ACHN (cell line): ENCODE results near the gene ZFYVE28.
A peak's percentile ranks its signal among the peaks of the same experiment; 100 is the strongest.
"Not testable (repeated sequence)": the region's sequence is repeated elsewhere in the genome, so short reads cannot be mapped to it uniquely, and the experiment has no call there.

ENCODE experiments used
- DNase-seq: peaks from one replicate; pipeline ENCODE4 v3.0.0-alpha.2; 2015
- in situ Hi-C: cut with HindIII; loops from 2 replicates; pipeline ENCODE4 v1.10.0; 2017; ENCODE audit warnings: low sequenced_read_pairs, low pct_ligation_motif_present, low pct_unique_long_range_greater_than_20kb

Gene ZFYVE28

DNA sequence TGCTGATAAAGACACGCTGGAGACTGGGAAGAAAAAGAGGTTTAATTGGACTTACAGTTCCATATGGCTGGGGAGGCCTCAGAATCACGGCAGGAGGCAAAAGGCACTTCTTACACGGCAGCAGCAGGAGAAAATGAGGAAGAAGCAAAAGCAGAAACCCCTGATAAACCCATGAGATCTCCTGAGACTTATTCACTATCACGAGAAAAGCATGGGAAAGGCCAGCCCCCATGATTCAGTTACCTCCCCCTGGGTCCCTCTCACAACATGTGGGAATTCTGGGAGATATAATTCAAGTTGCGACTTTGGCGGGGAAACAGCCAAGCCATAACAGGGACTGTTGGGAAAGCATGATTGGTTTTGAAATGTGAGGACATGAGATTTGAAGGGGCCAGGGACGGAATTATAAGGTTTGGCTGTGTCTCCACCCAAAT lies 35.7 kb downstream of the ZFYVE28 start:
- in situ Hi-C loops, DNase-seq: not testable (repeated sequence)

DNA sequence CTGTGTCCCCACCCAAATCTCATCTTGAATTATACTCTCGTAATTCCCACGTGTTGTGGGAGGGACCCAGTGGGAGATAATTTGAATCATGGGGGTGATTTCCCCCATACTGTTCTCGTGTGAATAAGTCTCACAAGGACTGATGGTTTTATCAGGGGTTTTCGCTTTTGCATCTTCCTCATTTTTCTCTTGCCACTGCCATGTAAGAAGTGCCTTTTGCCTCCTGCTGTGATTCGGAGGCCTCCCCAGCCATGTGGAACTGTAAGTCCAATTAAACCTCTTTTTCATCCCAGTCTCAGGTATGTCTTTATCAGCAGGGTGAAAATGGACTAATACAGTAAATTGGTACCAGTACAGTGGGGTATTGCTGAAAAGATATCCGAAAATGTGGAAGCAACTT lies 37.9 kb downstream of the ZFYVE28 start:
- DNase-seq, in situ Hi-C loops: not testable (repeated sequence)

DNA sequence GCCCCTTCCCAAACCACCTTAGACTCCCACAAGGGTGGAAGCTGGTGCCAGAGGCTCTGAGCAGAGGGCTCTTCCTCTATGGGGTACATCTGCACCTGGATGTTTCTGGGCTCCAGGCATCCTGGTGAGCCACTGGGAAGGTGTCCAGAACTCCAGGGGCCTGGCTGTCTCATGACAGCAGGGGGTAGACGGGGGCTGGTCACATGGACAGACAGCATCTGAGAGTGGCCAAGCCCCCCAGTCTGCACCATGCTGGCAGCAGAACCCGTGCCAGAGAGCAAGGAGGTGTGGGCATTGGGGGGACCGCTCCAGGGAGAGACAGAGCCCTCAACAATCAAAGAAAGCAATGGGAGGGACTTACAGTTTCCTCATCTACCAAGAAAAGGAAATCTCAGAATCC lies 39.5 kb downstream of the ZFYVE28 start:
- no peak for DNase-seq

DNA sequence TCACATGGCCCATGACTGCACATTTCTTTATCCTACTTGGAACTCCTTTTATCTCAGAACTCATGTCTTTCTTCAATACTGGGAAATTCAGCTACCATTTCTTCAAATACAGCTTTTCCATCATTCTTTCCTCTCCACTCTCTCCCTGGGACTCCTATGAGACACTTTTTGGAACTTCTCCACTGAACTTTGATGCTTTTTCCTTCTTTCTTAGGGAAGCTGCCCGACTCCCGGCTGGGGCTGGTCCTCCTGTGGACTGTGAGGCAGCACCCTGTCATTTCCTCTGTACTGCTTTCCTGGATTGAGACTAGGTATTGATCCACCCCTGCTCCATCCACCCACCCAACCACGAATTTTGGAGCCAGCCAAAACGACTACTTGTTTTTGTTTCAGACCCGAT lies 40.0 kb downstream of the ZFYVE28 start:
- DNase-seq, result no peak
- in situ Hi-C loops, result no loop called here

More for the DNA sequence above, 39.5 kb downstream of the ZFYVE28 start:
- in situ Hi-C loops, result no loop called here

DNA sequence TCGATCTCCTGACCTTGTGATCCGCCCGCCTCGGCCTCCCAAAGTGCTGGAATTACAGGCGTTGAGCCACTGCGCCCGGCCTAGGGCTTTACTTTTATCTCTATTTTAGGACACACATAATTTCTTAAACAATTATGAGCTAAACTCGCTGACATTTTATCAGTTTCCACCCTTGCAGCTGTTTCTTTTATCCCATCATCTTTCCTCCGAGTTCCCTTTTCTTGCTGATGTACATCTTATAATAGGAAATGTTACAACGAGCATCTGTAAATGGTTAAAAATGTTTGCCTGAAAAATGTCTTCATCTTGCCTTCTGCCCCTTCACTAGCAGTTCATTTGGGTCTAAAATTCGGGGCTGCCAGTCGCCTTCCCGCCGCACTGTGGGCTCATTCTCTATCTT lies 41.2 kb downstream of the ZFYVE28 start:
- in situ Hi-C loops, result no loop called here
- no peak for DNase-seq

DNA sequence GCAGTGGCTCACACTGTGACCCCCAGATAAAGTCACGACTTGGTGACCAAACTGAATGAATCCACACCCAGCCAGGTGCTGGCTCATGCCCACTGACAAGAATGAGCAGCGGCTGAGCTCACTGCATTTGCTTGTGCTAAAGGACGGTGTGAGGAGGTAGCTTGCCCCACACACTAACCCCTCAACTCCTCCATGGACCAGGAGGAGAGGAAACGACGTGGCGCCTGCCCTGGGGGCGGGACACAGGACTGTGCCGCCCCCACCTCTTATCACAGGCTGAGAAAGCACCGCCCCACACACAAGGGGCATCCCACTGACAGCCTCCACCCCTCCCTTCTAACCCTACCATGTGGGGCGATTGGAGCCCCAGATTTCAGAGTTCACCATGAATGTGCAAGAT lies 43.0 kb downstream of the ZFYVE28 start:
- no peak for DNase-seq
- in situ Hi-C loops, result no loop called here

DNA sequence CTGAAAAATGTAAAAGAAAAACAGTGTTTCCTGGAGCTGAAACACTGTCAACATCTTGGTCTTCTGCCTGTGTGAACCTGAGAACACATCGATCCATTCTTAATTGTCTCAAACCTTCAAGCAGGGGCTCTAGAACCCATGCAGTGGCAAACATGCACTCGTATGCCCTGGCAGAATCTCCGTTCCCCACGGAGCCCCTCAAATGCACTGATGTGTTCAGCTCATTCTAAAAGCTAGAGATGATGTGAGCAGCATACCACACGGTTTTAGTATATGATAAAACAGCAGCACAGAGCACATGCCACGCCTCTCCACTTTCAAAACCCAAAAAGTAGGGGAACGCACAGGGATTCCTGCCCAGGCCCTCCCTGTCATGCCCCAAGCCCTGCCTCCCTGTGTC lies 44.9 kb downstream of the ZFYVE28 start:
- no peak for DNase-seq
- in situ Hi-C loops, result no loop called here

DNA sequence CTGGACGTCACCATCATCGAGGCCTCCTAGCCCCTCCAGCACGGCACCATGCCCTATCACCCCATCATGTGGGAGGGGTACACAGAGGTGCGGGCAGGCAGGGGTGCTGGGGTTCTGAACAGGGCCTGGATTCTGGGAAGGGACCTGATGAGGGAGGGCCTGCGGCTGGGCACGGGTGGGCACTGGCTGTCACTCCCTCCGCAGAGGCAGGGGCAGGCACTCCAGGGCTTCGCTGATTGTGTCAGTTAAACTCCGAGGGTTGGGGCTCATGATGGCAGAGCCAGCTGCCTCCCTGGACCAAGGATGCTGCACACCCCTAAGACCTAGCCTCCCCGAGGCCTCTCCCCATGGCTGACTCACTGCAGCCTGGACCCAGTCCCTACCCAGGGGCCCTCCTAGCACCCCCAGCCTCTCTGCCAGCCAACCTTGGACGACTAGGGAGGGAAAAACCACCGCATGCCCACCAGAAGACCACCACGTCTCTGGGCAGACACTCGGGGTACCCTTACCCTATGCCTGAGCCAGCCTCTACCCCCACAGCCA lies 45.9 kb downstream of the ZFYVE28 start:
- in situ Hi-C loops, result no loop called here
- DNase-seq, result no peak

DNA sequence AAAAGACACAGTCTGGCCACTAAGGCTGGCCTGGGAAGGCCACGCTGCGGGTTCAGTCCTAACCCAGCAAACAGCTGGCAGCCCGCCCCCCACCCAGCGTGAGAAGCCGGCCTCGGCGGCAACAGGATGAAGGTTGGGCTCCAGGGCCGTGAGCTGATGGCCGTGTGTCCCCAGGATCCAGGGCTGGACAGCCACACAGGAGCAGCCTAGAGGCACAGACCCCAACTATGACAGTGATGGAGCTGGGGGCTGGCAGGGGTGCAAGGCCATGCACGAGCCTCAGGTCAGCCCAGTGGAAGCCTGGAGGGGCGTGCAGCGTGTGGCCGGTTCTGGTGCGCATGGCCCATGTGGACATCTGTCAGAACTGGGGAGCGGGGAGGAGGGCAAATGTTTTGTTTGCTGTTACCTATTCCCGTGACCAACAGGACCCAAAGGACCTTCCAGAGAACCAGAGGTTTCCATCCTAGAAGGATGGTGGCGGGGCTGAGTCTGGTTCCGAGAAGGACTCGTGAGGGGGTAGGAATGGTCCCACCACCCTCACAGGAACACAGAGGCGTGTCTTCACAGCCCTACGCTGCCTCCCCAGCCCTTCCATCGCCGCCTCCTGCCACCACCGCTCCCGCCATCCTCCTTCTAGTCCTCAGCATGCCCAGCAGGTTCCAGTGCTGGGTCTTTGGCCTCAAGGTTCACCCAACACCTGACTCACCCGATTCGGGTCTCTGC lies 46.5 kb downstream of the ZFYVE28 start:
- DNase-seq, result no peak
- in situ Hi-C loops, result no loop called here

DNA sequence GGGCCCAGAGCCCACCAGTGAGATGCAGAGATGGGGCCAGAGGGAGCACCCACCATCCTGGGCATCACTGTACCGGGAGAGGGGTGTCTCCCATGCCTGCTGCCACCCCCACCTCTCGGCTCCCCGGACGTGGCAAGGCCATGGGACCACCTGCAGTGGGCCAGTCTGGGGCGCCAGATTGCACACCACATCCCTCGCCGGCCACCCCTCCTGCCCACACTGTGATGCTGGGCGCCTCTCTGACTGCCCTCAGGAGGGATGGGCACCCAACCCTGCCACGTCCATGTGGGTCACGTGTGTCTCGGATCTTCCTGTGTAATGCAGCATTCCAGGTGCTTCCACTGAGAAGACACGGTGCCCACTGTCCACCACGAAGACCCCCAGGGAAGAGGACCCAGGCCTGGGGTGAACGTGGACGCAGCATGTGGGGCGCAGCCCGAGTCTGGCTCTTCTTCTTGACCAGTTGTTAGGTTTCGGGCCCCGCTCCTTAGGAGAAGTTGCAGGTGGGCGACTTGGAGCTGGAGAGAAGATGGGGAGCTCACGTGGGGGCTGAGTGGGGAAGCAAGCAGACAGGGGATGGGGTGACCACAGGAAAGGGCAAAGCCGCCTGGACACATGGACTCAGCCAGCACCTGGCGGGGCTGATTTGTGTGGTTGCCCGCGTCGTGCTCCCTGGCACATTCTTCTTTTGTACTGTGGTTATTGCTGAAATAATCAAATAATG lies 47.7 kb downstream of the ZFYVE28 start:
- no peak for DNase-seq
- in situ Hi-C loops, result no loop called here

DNA sequence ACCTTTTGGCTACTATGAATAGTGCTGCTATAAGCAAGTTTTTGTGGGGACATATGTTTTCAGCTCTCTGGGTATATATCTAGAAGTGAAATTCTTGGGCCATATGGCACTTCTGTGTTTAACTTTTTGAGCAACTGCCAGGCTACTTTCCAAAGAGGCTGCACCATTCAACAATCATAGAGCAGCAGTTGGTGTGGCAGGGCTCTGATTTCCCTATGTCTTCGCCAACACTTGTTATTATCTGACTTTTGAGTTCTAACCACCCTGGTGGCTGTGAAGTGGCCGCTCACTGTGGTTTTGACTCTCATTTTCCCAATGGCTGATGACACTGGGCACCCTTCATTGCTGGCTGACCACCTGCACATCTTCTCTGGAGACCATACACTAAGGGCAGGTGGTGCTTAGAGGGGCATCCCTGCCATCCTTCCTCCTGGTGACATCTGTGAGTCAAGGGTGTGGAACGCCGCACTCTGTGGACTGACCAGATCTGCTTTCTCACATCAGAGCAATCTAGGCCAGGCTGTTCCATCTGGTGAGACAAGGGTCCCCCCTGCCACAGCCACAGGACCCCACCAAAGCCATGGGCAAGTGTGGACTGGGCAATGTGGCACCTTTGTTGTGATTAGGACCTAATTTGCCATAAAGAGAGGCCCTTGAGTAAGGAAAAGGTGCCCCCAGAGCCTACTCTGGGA lies 49.6 kb downstream of the ZFYVE28 start:
- DNase-seq, result no peak
- in situ Hi-C loops, result no loop called here

DNA sequence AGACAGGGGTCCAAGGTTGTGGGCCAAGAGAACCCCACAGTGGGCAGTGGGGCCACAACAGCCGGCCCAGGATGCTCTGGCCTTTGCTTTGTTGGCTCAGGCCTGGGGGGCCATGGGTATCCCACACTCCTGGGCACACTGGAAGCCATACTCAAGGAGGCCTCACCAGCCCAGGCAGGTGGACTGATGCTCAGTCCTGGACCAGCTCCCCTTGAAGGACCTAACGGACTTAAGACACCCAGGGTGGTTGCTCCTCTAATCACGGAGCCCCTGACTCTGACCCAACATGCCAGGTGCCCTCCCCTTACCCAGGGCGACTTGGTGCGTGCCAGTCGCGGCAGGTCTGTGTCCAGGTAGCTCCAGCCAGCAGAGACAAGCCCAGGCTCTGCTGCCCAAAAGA lies 50.8 kb downstream of the ZFYVE28 start:
- in situ Hi-C loops, result no loop called here
- DNase-seq, result no peak

DNA sequence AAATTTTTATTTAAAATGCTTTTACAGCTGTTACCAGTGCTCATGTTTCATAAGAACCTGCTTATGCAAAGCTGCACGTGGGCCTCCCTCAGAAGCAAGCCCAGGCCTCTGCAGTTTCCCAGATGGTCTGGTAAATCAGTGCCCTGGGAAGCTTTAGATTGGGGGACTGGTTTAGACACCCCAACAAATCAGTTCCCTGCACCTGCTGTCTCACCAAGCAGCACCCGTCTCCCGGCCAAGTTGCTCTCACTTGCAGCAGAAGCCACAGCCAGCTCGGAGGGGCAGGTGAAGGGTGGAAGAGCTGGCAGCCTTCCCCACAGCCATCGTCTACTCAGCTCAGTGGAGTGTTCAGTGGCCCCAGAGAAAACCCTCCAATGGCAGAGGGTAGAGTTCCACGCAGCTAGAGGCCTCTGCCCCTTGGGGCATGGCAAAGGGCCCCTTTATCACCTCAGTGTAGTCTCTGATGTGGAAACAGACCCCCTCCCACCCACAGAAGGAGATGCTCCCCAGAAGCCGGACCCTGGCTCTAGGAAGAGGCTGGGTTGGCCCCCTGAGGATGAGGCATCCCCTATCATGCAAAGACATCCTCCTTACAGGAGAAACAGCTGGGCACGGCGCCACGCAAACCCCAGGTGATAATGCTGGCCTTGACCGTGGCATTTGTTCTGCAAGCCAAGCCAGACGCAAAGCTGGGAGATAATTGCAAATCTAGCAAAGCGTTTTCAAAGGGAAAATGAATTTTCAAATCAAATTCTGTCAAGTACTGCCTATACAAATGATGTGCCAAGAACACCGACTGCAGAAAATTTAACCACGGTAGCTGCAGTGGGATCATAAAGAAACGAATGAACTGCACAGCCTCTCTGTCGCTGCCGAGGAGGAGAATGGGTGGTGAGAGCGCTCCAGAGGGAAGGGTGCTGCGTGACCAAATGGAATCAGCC lies 51.9 kb downstream of the ZFYVE28 start:
- in situ Hi-C loops, result no loop called here

DNA sequence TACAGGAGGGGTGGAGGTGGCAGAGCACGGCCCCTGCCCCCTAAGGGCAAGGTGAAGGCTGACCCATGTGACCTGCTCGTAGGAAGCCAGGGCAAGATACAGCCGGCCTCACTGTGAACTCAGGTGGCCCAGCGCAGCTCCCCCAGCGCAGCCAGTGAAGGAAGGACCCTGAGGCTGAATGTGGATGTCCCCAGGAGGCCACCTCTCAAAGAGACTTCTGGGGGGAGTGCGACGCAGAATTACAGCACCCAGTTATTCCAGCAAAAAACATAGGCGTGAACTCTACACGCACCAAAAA lies 52.6 kb downstream of the ZFYVE28 start:
- in situ Hi-C loops, result no loop called here
- no peak for DNase-seq

More for the DNA sequence above, 51.9 kb downstream of the ZFYVE28 start:
- no peak for DNase-seq

DNA sequence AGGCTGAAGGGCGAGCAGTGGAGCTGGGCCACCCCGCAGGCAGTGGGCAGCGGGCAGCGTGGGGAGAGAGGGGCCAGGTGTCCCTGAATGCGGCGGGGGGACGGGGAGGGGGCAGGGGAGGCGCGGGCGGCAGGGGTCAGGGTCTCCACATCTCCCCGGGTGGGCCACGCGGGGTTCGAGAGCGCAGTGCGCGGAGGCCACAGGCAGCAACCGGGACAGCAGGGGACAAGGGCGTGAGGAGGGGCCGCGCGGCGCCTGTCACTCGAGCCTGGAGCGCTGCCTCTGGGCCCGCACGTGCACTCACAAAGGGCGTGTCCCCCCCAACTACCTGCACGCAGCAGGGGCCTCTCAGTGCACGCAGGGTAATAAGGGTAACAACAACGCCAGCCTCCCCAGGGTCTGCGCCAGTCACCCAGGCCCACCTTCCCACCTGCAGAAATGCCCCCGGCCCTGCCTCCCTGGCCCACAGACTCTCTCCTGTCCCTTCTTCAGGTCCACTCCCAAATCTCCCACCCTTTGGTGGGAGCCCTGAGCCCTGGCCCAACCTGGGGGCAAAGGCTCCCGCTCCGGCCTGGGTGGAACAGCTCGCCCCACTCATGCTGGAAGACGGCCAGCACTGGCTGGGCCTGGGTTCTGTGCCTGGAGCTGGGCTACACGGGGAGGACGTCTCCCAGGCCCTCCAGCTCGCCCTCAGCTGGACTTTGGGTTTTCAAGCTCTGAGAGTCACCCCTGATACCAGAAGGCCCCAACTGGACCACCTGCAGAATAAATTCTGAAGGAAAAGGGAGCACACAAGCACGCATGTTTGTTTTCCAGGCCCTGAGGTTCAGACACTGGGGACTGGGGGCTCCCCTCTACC lies 53.2 kb downstream of the ZFYVE28 start:
- in situ Hi-C loops, result no loop called here
- no peak for DNase-seq

DNA sequence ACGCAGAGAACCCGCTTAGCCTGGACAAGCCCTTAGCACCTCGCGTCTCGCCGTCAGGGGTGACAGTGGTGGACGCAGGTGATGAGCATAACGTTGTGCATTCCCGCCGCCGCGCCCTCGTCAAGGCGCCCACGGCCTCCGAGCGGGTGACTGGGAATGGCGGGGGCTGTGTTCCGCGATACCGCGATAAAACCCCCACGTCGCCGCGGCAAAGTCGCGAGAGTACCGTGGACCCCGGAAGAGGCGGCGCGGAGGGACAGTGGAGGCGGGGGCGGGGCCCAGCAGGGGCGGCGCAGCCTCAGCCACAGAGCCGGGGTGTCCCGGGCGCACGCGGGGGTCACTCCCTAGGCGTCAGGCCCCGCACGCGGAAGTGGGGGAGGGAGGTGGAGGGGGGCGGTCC lies 53.8 kb downstream of the ZFYVE28 start:
- in situ Hi-C loops, result no loop called here
- DNase-seq, result peak; percentile 74

DNA sequence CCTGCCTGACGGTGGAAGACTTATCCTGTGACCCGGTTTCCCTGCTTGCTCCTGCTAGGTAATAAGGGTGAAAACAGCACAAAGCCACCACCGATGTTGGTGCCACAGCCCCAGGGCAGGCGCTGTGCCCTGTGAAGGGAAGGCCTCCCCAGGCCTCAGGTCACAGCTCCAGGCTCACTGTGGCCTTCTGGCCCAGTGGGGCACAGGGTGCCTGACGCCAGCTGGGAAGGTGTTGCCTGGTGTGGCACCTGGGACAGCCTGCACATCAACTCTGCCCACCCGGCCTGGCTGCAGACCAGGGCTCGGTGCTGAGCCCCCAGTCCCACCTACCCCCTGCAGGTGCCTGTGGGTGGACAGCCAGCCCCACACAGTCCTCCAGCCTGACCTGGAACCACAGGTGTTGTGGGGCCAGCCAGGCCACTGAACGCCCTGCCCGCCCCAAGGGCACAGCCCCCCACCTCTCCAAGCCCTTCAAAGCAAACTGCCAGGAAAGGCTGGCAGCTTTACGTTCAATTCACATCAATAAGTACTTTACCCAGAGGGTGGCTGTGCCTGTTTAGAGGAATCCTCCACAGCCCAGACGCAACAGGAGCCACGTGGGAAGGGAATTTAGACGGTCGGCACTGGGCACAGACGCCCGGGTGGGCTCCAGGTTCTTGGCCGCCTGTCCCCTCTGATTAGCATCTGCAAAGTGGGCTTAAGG lies 54.3 kb downstream of the ZFYVE28 start:
- peak; percentile 1 for DNase-seq
- in situ Hi-C loops, result no loop called here
